ENCODE measurements around the gene PLEKHA1.

PLEKHA1 gene

DNA sequence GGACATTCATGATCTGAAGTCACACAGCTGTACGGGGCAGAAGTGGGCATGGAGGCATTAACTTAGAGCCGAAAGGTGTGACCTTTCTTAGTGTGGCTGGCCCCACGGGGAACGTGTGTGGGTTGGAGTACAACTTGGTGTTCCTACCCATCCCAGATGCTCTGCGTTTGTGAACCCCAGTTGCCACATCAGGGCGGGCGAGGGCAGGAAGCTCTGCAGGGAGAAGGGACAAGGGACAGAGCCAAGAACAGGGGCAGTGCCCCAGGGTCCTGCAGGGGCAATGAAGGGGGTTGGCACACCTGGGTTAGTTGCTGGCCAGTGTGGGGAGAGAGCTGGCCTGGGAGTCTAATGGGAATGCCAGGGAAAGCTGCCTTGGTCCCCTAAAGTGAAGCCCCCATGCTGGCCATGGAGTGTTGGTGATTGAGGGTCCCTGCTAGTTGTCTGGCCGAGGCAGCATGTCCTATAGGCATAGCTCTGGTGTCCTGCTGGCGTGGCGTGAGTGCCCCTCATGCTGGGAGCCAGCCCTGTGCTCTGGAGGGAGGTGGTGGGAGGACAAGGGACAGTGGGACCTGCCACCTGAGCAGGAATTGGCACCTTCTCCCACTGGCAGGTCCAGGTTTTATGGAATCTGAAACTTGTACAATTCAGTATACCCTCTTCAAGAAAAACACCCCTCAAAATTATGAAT lies 105.8 kb downstream of the PLEKHA1 start:
- no peak for DNase-seq (ENCODE audit: low spot score)

DNA sequence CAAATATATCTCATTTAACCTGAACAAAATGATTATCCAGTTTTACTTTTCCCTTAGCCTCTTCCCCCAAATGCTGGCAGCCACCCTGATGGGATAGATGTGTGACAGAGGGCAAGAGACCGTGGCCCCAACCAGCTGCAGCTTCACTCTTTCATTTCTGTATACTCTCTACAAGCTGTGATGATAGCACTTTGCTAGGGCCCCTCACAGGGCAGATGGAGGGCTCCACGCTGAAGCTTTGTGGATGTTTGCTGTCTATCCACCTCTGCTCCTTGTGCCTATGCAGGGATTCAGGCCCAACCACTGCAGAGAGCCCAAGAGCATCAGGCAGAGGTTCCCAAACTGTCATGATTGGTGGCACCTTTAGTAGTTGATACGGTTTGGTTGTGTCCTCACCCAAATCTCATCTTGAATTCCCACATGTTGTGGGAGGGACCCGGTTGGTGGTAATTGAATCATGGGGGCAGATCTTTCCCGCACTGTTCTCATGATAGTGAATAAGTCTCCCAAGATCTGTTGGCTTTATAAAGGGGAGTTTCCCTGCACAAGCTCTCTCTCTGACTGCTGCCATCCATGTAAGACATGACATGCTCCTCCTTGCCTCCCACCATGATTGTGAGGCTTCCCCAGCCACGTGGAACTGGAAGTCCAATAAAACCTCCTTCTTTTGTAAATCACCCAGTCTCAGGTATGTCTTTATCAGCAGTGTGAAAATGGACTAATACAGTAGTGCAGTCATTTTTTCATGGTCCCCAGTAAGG lies 107.0 kb downstream of the PLEKHA1 start:
- no peak for DNase-seq (ENCODE audit: low spot score)

All from cerebellar cortex (tissue), 1 donor.